IMR-90 (cell line): Measurements from ENCODE around the gene ARHGEF2. TPM values are rescaled to one million over a fixed set of nuclear protein-coding genes. Genes with fewer than 3 reads are reported as not detected.

ENCODE experiments used
- ATAC-seq: fragments of 200-7000 bp; cut with Tn5 transposase; 2 replicates; pipeline ENCODE4 v1.9.1; 2020; ENCODE audit warnings: low read depth, mild to moderate bottlenecking, moderate library complexity
- BruUV-seq: library from RNA; stranded (reverse); fragments of 400-500 nt; replicated peaks from 2 replicates; lab custom pipeline; 2021; lab: Mats Ljungman, UMichigan
- CTCF ChIA-PET: fragments of 300-600 bp; formaldehyde crosslinking; extraction: SDS; loops from one replicate; lab custom pipeline; 2021; ENCODE audit warnings: antibody characterized with exemption; lab: Yijun Ruan, JAX
- POLR2A ChIA-PET: fragments of 300-600 bp; sonication (Branson Sonifier 250); formaldehyde crosslinking; loops from one replicate; lab custom pipeline; 2022; ENCODE audit warnings: antibody characterized with exemption; ENCODE audit not compliant: unreplicated experiment; lab: Charles Lee
- DNase-seq: peaks from one replicate; pipeline ENCODE4 v3.0.0; 2013
- H2AFZ ChIP-seq: replicated peaks from 2 replicates; pipeline ENCODE3; 2013; ENCODE audit warnings: low read length, mild to moderate bottlenecking; ENCODE audit not compliant: poor library complexity
- H2AK5ac ChIP-seq: 2 replicates; pipeline ENCODE4 v1.6.1; 2013; ENCODE audit warnings: low read depth, low read length, inconsistent platforms
- H2AK9ac ChIP-seq: replicated peaks from 2 replicates; pipeline ENCODE3; 2013; ENCODE audit warnings: mild to moderate bottlenecking, low read depth, low read length, moderate library complexity; ENCODE audit not compliant: poor library complexity
- H2BK120ac ChIP-seq: 2 replicates; pipeline ENCODE4 v1.6.1; 2013; ENCODE audit warnings: low read depth, low read length, inconsistent platforms
- H2BK15ac ChIP-seq: 3 replicates; pipeline ENCODE4 v1.6.1; 2013; ENCODE audit warnings: low read depth, low read length, inconsistent platforms
- H2BK20ac ChIP-seq: 2 replicates; pipeline ENCODE4 v1.6.1; 2013; ENCODE audit warnings: low read depth, mild to moderate bottlenecking, inconsistent platforms, low read length, moderate library complexity
- H2BK5ac ChIP-seq: 2 replicates; pipeline ENCODE4 v1.6.1; 2013; ENCODE audit warnings: mild to moderate bottlenecking, low read depth, low read length, inconsistent platforms; ENCODE audit not compliant: poor library complexity, severe bottlenecking
- H3K14ac ChIP-seq: replicated peaks from 2 replicates; pipeline ENCODE4 v1.6.1; 2013; ENCODE audit warnings: low read depth, low read length, inconsistent platforms
- H3K18ac ChIP-seq: 2 replicates; pipeline ENCODE4 v1.6.1; 2013; ENCODE audit warnings: low read depth, low read length, control low read depth
- H3K23ac ChIP-seq: 2 replicates; pipeline ENCODE4 v1.6.1; 2013; ENCODE audit warnings: low read depth, low read length, inconsistent platforms
- H3K27ac ChIP-seq: 2 replicates; pipeline ENCODE4 v1.5.1; 2013; ENCODE audit warnings: mild to moderate bottlenecking, control low read depth, low read length; ENCODE audit not compliant: insufficient read depth
- H3K27me3 ChIP-seq: 2 replicates; pipeline ENCODE4 v1.6.1; 2013; ENCODE audit warnings: low read length; ENCODE audit not compliant: control insufficient read depth, insufficient read depth
- H3K36me3 ChIP-seq: 2 replicates; pipeline ENCODE4 v1.6.1; 2013; ENCODE audit warnings: low read length, mixed read lengths; ENCODE audit not compliant: control insufficient read depth, insufficient read depth
- H3K4ac ChIP-seq: 2 replicates; pipeline ENCODE4 v1.6.1; 2013; ENCODE audit warnings: low read depth, low read length, inconsistent platforms
- H3K4me1 ChIP-seq: 2 replicates; pipeline ENCODE4 v1.6.1; 2013; ENCODE audit warnings: low read length, mixed read lengths; ENCODE audit not compliant: control insufficient read depth, insufficient read depth
- H3K4me2 ChIP-seq: 2 replicates; pipeline ENCODE4 v1.6.1; 2013; ENCODE audit warnings: low read depth, mild to moderate bottlenecking, control low read depth, low read length, moderate library complexity
- H3K4me3 ChIP-seq: 2 replicates; pipeline ENCODE4 v1.5.1; 2013; ENCODE audit warnings: low read depth, mild to moderate bottlenecking, control low read depth, low read length, moderate library complexity; ENCODE audit not compliant: insufficient read depth
- H3K56ac ChIP-seq: 2 replicates; pipeline ENCODE4 v1.6.1; 2013; ENCODE audit warnings: low read length, inconsistent platforms; ENCODE audit not compliant: insufficient read depth; ENCODE audit errors: extremely low read depth
- H3K79me1 ChIP-seq, 2 experiments: 2 replicates each; pipeline ENCODE4 v1.6.1; 2013; ENCODE audit warnings: low read length in 2 of 2, inconsistent platforms in 1 of 2, low read depth in 1 of 2
- H3K9ac ChIP-seq: 2 replicates; pipeline ENCODE4 v1.6.1; 2013; ENCODE audit warnings: low read depth, low read length, control low read depth
- H3K9me1 ChIP-seq: 2 replicates; pipeline ENCODE4 v1.6.1; 2013; ENCODE audit warnings: low read length, inconsistent platforms; ENCODE audit not compliant: insufficient read depth
- H3K9me3 ChIP-seq: 2 replicates; pipeline ENCODE4 v1.6.1; 2013; ENCODE audit warnings: low read length; ENCODE audit not compliant: control insufficient read depth, insufficient read depth
- H4K20me1 ChIP-seq: 2 replicates; pipeline ENCODE4 v1.6.1; 2013; ENCODE audit warnings: low read length, inconsistent platforms; ENCODE audit not compliant: insufficient read depth
- H4K5ac ChIP-seq: 2 replicates; pipeline ENCODE4 v1.6.1; 2013; ENCODE audit warnings: mild to moderate bottlenecking, low read depth, low read length, control low read depth
- H4K8ac ChIP-seq, 2 experiments: 2 replicates each; pipeline ENCODE4 v1.6.1; 2013; ENCODE audit warnings: low read depth in 2 of 2, low read length in 2 of 2, control low read depth in 1 of 2, inconsistent platforms in 1 of 2
- H4K91ac ChIP-seq: 2 replicates; pipeline ENCODE4 v1.6.1; 2013; ENCODE audit warnings: low read depth, low read length, inconsistent platforms; ENCODE audit not compliant: insufficient read depth
- BHLHE40 ChIP-seq: fragments of 150-350 bp; IDR thresholded peaks from 2 replicates; pipeline ENCODE4 v1.6.1; 2016; ENCODE audit warnings: mild to moderate bottlenecking, low read depth, low read length
- CEBPB ChIP-seq: IDR thresholded peaks from 2 replicates; pipeline ENCODE4 v1.6.1; 2012; ENCODE audit warnings: low read depth, low read length, improper control_type of control experiment
- CHD1 ChIP-seq: IDR thresholded peaks from 2 replicates; pipeline ENCODE4 v1.6.1; 2012; ENCODE audit warnings: low read depth, low read length, improper control_type of control experiment
- CTCF ChIP-seq: conservative IDR thresholded peaks from 2 replicates; pipeline ENCODE4 v1.5.1; 2012; ENCODE audit warnings: mild to moderate bottlenecking, low read depth, low read length, improper control_type of control experiment
- ELK1 ChIP-seq: fragments of 150-350 bp; IDR thresholded peaks from 2 replicates; pipeline ENCODE4 v1.6.1; 2016; ENCODE audit warnings: low read depth, mild to moderate bottlenecking, low read length, moderate library complexity, borderline replicate concordance
- FOS ChIP-seq: fragments of 150-350 bp; IDR thresholded peaks from 2 replicates; pipeline ENCODE4 v1.6.1; 2016; ENCODE audit warnings: low read depth, low read length
- MAFK ChIP-seq: IDR thresholded peaks from 2 replicates; pipeline ENCODE4 v1.6.1; 2012; ENCODE audit warnings: low read depth, low read length, improper control_type of control experiment
- MAZ ChIP-seq: IDR thresholded peaks from 2 replicates; pipeline ENCODE4 v1.6.1; 2012; ENCODE audit warnings: low read depth, mild to moderate bottlenecking, low read length, improper control_type of control experiment, moderate library complexity, borderline replicate concordance
- MXI1 ChIP-seq: IDR thresholded peaks from 2 replicates; pipeline ENCODE4 v1.6.1; 2012; ENCODE audit warnings: low read depth, mild to moderate bottlenecking, low read length, moderate library complexity, borderline replicate concordance
- NFE2L2 ChIP-seq: fragments of 150-350 bp; IDR thresholded peaks from 2 replicates; pipeline ENCODE4 v1.6.1; 2016; ENCODE audit warnings: low read depth, mild to moderate bottlenecking, low read length
- POLR2A ChIP-seq: IDR thresholded peaks from 2 replicates; pipeline ENCODE4 v1.6.1; 2012; ENCODE audit warnings: mild to moderate bottlenecking, low read depth, low read length
- RAD21 ChIP-seq: IDR thresholded peaks from 2 replicates; pipeline ENCODE4 v1.6.1; 2012; ENCODE audit warnings: low read length, improper control_type of control experiment
- RCOR1 ChIP-seq: IDR thresholded peaks from 2 replicates; pipeline ENCODE4 v1.6.1; 2012; ENCODE audit warnings: mild to moderate bottlenecking, low read length, improper control_type of control experiment; ENCODE audit not compliant: insufficient replicate concordance
- RFX5 ChIP-seq: IDR thresholded peaks from 2 replicates; pipeline ENCODE4 v1.8.0; 2012; ENCODE audit warnings: low read depth, mild to moderate bottlenecking, low read length, moderate library complexity
- SMC3 ChIP-seq: fragments of 150-350 bp; IDR thresholded peaks from 2 replicates; pipeline ENCODE4 v1.6.1; 2016; ENCODE audit warnings: low read depth, mild to moderate bottlenecking, antibody characterized with exemption, low read length, moderate library complexity
- WGBS, 2 experiments: methylation state at CpG; one replicate each; pipeline versions ENCODE4 v1.1.5 to v1.1.7; 2013; ENCODE audit warnings: missing lambda C conversion rate in 2 of 2; ENCODE audit not compliant: insufficient read length in 1 of 2; ENCODE audit errors: extremely low coverage in 2 of 2; 5-methylcytosine and 5-hydroxymethylcytosine counted together
- dilution Hi-C: fragments of 300-500 bp; cut with HindIII; formaldehyde crosslinking; loops from one replicate; pipeline ENCODE4 v1.14.3; 2018; ENCODE audit warnings: low sequenced_read_pairs; ENCODE audit not compliant: unreplicated experiment
- in situ Hi-C: fragments of 300-500 bp; cut with MboI; formaldehyde crosslinking; loops from 3 replicates; pipeline ENCODE4 v1.14.3; 2019; ENCODE audit warnings: low sequenced_read_pairs, inconsistent platforms, mixed read lengths
- intact Hi-C: fragments of 100-400 bp; cut with micrococcal nuclease; formaldehyde crosslinking; loops from 2 replicates; pipeline ENCODE4 v1.10.0; 2022
- polyA plus RNA-seq, 3 experiments: library from polyadenylated mRNA; depleted of rRNA; stranded (reverse); fragments of >200 nt; gene quantifications; 2 replicates each; pipeline ENCODE4 v1.2.3, GENCODE V29; 2012; ENCODE audit warnings: low replicate concordance in 1 of 3
- total RNA-seq: library from RNA; depleted of rRNA; stranded (reverse); fragments of >200 nt; gene quantifications from 2 replicates; pipeline ENCODE4 v1.2.3, GENCODE V29; 2012
- TF ChIP-seq, protein P1 (sequence below): fragments of 150-350 bp; IDR thresholded peaks from 2 replicates; pipeline ENCODE4 v1.6.1; 2017; ENCODE audit warnings: mild to moderate bottlenecking, antibody characterized with exemption, low read length, low read depth

The ARHGEF2 gene
- total and polyA plus RNA-seq, 2 of the 4 experiments (the other 2 are of a cell fraction), result 91.8 to 117 TPM

GRCh38 chr1:155946633-155947219, 31.6 kb downstream of the ARHGEF2 start:
- H3K9me3 ChIP-seq, result no peaks in the 10 kb centered on the region
- no peak overlapping the region for H3K27ac ChIP-seq
- peaks cover 2% of the 10 kb centered on the region; the same call in 1 of the 2 replicates for H3K9me1 ChIP-seq
- no peak overlapping the region for H4K8ac ChIP-seq
- H4K20me1 ChIP-seq, result peaks cover 35% of the 10 kb centered on the region; the same call in 1 of the 2 replicates
- no peak overlapping the region for H2AK9ac ChIP-seq
- no peaks in the 10 kb centered on the region for H3K27me3 ChIP-seq
- ATAC-seq, result no peak
- no TSS peak for BruUV-seq
- H3K4me2 ChIP-seq, result no peak overlapping the region
- CTCF ChIA-PET, result no interaction called here
- H2AFZ ChIP-seq, result no peak overlapping the region
- H4K91ac ChIP-seq, result no peak overlapping the region
- H2AK5ac ChIP-seq, result no peak overlapping the region
- H3K9ac ChIP-seq, result no peak overlapping the region
- WGBS, 2 experiments, result no CpG with 5 or more reads among the region's 8 CpGs
- H3K36me3 ChIP-seq, result peaks cover 55% of the 10 kb centered on the region
- no peak overlapping the region for H2BK120ac ChIP-seq
- intact Hi-C loops, result no loop called here
- no peak overlapping the region for H2BK5ac ChIP-seq
- H3K4ac ChIP-seq, result no peak overlapping the region
- no peak overlapping the region for H2BK20ac ChIP-seq
- POLR2A ChIA-PET, result no interaction called here
- H4K5ac ChIP-seq, result no peak overlapping the region
- H3K79me1 ChIP-seq, result peaks cover 10 to 32% of the 10 kb centered on the region in 2 experiments
- peaks cover 1% of the 10 kb centered on the region; the same call in 1 of the 2 replicates for H3K4me1 ChIP-seq
- H3K18ac ChIP-seq, result no peak overlapping the region
- H3K56ac ChIP-seq, result no peak overlapping the region
- H3K23ac ChIP-seq, result no peak overlapping the region
- H2BK15ac ChIP-seq, result no peak overlapping the region
- dilution Hi-C loops, result no loop called here
- TF ChIP-seq MAZ, result no peak
- TF ChIP-seq MAFK, result no peak
- TF ChIP-seq CEBPB, result no peak
- TF ChIP-seq BHLHE40, result no peak
- no peak for TF ChIP-seq NFE2L2
- TF ChIP-seq CHD1, result no peak
- TF ChIP-seq RCOR1, result no peak
- no peak for TF ChIP-seq CTCF
- TF ChIP-seq, protein P1, sequence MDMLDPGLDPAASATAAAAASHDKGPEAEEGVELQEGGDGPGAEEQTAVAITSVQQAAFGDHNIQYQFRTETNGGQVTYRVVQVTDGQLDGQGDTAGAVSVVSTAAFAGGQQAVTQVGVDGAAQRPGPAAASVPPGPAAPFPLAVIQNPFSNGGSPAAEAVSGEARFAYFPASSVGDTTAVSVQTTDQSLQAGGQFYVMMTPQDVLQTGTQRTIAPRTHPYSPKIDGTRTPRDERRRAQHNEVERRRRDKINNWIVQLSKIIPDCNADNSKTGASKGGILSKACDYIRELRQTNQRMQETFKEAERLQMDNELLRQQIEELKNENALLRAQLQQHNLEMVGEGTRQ, result no peak
- no peak for TF ChIP-seq FOS
- no peak for TF ChIP-seq RFX5
- no peak for TF ChIP-seq POLR2A
- no peak for TF ChIP-seq RAD21
- TF ChIP-seq ELK1, result no peak
- TF ChIP-seq SMC3, result no peak
- no peak for TF ChIP-seq MXI1
- DNase-seq, result no peak
- in situ Hi-C loops, result no loop called here
- no peak overlapping the region for H3K4me3 ChIP-seq
- no peak overlapping the region for H3K14ac ChIP-seq
